Measurements from ENCODE around the gene SSH2. TPM values are rescaled to one million over a fixed set of nuclear protein-coding genes. Genes with fewer than 3 reads are reported as not detected.
"Not testable (repeated sequence)": the region's sequence is repeated elsewhere in the genome, so short reads cannot be mapped to it uniquely, and the experiment has no call there.

SSH2 gene
- total RNA-seq, 1 donor from 2014 or later: 17.3 TPM

- ATAC-seq: no peak
Observed at GRCh38 chr17:29699283-29699682, 230.7 kb downstream of the SSH2 start.

GRCh38 chr17:29698837-29699236 is 231.2 kb downstream of the SSH2 start:
- no peak for ATAC-seq

GRCh38 chr17:29698019-29698777 is 231.8 kb downstream of the SSH2 start:
- no peak for ATAC-seq

GRCh38 chr17:29697371-29697770 is 232.7 kb downstream of the SSH2 start:
- no peak for ATAC-seq

GRCh38 chr17:29694918-29695563 is 235.0 kb downstream of the SSH2 start:
- no peak for ATAC-seq

- ATAC-seq: peak; percentile 65
Observed at GRCh38 chr17:29693751-29694150, 236.3 kb downstream of the SSH2 start.

GRCh38 chr17:29687596-29687995 is 242.4 kb downstream of the SSH2 start:
- ATAC-seq: no peak

GRCh38 chr17:29686993-29687590 is 242.9 kb downstream of the SSH2 start:
- no peak for ATAC-seq

GRCh38 chr17:29683481-29683880 is 246.5 kb downstream of the SSH2 start:
- ATAC-seq: no peak

GRCh38 chr17:29682987-29683386 is 247.0 kb downstream of the SSH2 start:
- ATAC-seq: peak; percentile 46

GRCh38 chr17:29682054-29682453 is 248.0 kb downstream of the SSH2 start:
- peak; percentile 17 for ATAC-seq

GRCh38 chr17:29677824-29678223 is 252.2 kb downstream of the SSH2 start:
- no peak for ATAC-seq

GRCh38 chr17:29677221-29677791 is 252.7 kb downstream of the SSH2 start:
- no peak for ATAC-seq

GRCh38 chr17:29675961-29676360 is 254.1 kb downstream of the SSH2 start:
- not testable (repeated sequence) for ATAC-seq

GRCh38 chr17:29674281-29674680 is 255.7 kb downstream of the SSH2 start:
- no peak for ATAC-seq

GRCh38 chr17:29671661-29672060 is 258.4 kb downstream of the SSH2 start:
- peak; percentile 69 for ATAC-seq

GRCh38 chr17:29669266-29669665 is 260.8 kb downstream of the SSH2 start:
- no peak for ATAC-seq

GRCh38 chr17:29667969-29668368 is 262.1 kb downstream of the SSH2 start:
- no peak for ATAC-seq

GRCh38 chr17:29665481-29665810 is 264.6 kb downstream of the SSH2 start:
- no peak for ATAC-seq

GRCh38 chr17:29664743-29665480 is 265.1 kb downstream of the SSH2 start:
- ATAC-seq: peak; percentile 89

GRCh38 chr17:29663155-29663554 is 266.9 kb downstream of the SSH2 start:
- ATAC-seq: no peak

GRCh38 chr17:29661213-29661612 is 268.8 kb downstream of the SSH2 start:
- no peak for ATAC-seq

GRCh38 chr17:29659155-29659554 is 270.9 kb downstream of the SSH2 start:
- ATAC-seq: no peak
